ENCODE results near the gene SF3B1. TPM values are rescaled to one million over a fixed set of nuclear protein-coding genes. Genes with fewer than 3 reads are reported as not detected.
A peak's percentile ranks its signal among the peaks of the same experiment; 100 is the strongest.
"Not testable (repeated sequence)": the region's sequence is repeated elsewhere in the genome, so short reads cannot be mapped to it uniquely, and the experiment has no call there.

The SF3B1 gene
- total and polyA plus RNA-seq, 8 donors: 203 to 613 (median 488) TPM

GRCh38 chr2:197435598-197436420 is 981 bp upstream of the SF3B1 start:
- Histone ChIP-seq H3K9me3 (no peaks in the 10 kb centered on the region), H3K4me3 (peak overlapping the region; percentile 70 to 84), H3K27me3 (no peaks in the 10 kb centered on the region), H3K4me1 (peaks cover 20 to 41% of the 10 kb centered on the region in 2 donors), H3K27ac (peak overlapping the region; percentile 97 to 98), H3K36me3 (no peaks in the 10 kb centered on the region)
- intact Hi-C loops (cut with DNase I): no loop called here
- no peak for DNase-seq
- TF ChIP-seq CTCF (IDR thresholded peaks at IDR 0.05): no peak
- ATAC-seq: no peak

- Histone ChIP-seq H3K27ac (peak overlapping the region; percentile 97 to 98), H3K4me3 (peak overlapping the region; percentile 70 to 84)
- no peak for TF ChIP-seq CTCF (IDR thresholded peaks at IDR 0.05)
These were observed 919 bp downstream of the SF3B1 start for GRCh38 chr2:197433780-197434438.

GRCh38 chr2:197432527-197432926 is 2.3 kb downstream of the SF3B1 start:
- Histone ChIP-seq H3K4me3 (peak overlapping the region in 1 of 2 donors; percentile 84), H3K36me3 (peaks cover 0 to 15% of the 10 kb centered on the region in 2 donors), H3K4me1 (peaks cover 20 to 73% of the 10 kb centered on the region in 2 donors)
- H3K27ac ChIP-seq; intact Hi-C loops (cut with DNase I); ATAC-seq; H3K27me3 ChIP-seq; H3K9me3 ChIP-seq; DNase-seq: not testable (repeated sequence)

More at GRCh38 chr2:197433780-197434438, 919 bp downstream of the SF3B1 start:
- Histone ChIP-seq H3K27me3 (no peaks in the 10 kb centered on the region), H3K36me3 (peaks cover 0 to 9% of the 10 kb centered on the region in 2 donors), H3K4me1 (peaks cover 20 to 60% of the 10 kb centered on the region in 2 donors), H3K9me3 (no peaks in the 10 kb centered on the region)
- no peak for ATAC-seq
- intact Hi-C loops (cut with DNase I): no loop called here
- no peak for DNase-seq

- no peaks in the 10 kb centered on the region for H3K9me3 ChIP-seq
- intact Hi-C loops (cut with DNase I): no loop called here
- no peak for TF ChIP-seq CTCF (IDR thresholded peaks at IDR 0.05)
- DNase-seq: no peak
- peaks cover 0 to 15% of the 10 kb centered on the region in 2 donors for H3K36me3 ChIP-seq
- ATAC-seq: no peak
- H3K4me1 ChIP-seq: peaks cover 20 to 80% of the 10 kb centered on the region in 2 donors
- H3K4me3 ChIP-seq: peak overlapping the region in 1 of 2 donors; percentile 7
- no peak overlapping the region for H3K27ac ChIP-seq
- H3K27me3 ChIP-seq: no peaks in the 10 kb centered on the region
These were observed 3.0 kb downstream of the SF3B1 start for GRCh38 chr2:197431858-197432257.

- DNase-seq (no peak), ATAC-seq (no peak)
- no peak overlapping the region for H3K4me3 ChIP-seq
- TF ChIP-seq CTCF (IDR thresholded peaks at IDR 0.05): no peak
- H3K36me3 ChIP-seq: peaks cover 0 to 25% of the 10 kb centered on the region in 2 donors
- H3K9me3 ChIP-seq: no peaks in the 10 kb centered on the region
- H3K27me3 ChIP-seq: no peaks in the 10 kb centered on the region
- peaks cover 21 to 100% of the 10 kb centered on the region in 2 donors for H3K4me1 ChIP-seq
- no peak overlapping the region for H3K27ac ChIP-seq
- intact Hi-C loops (cut with DNase I): no loop called here
These were observed 6.8 kb downstream of the SF3B1 start for GRCh38 chr2:197427986-197428385.

Measured in left lung (tissue), 10 donors.